Uterus (tissue), 4 donors: ENCODE measurements around the gene FXYD2. TPM values are rescaled to one million over a fixed set of nuclear protein-coding genes. Genes with fewer than 3 reads are reported as not detected.

Source experiments
- DNase-seq, 2 donors: peaks; one replicate each; pipeline ENCODE4 v3.0.0-alpha.2; 2019 to 2020
- H3K27ac ChIP-seq, 2 donors: fragments of 200-600 bp; sonication (generic); 1 replicate in 1 of 2; 2 replicates in 1 of 2; pipeline ENCODE4 v1.5.1; 2016 to 2018
- H3K27me3 ChIP-seq, 2 donors: fragments of 200-600 bp; sonication (generic); one replicate each; pipeline ENCODE4 v1.5.1; 2018 to 2019; ENCODE audit warnings: control low read depth in 1 of 2
- H3K36me3 ChIP-seq, 2 donors: fragments of 200-600 bp; sonication (generic); one replicate each; pipeline ENCODE4 v1.5.1; 2019; ENCODE audit warnings: control low read depth in 1 of 2
- H3K4me1 ChIP-seq, 2 donors: fragments of 200-600 bp; sonication (generic); one replicate each; pipeline ENCODE4 v1.5.1; 2018 to 2019; ENCODE audit warnings: control low read depth in 1 of 2
- H3K4me3 ChIP-seq, 2 donors: fragments of 200-600 bp; sonication (generic); 1 replicate in 1 of 2; 2 replicates in 1 of 2; pipeline ENCODE4 v1.5.1; 2018 to 2019; ENCODE audit warnings: mild to moderate bottlenecking in 1 of 2
- H3K9me3 ChIP-seq, 2 donors: fragments of 200-600 bp; sonication (generic); one replicate each; pipeline ENCODE4 v1.5.1; 2019; ENCODE audit warnings: control low read depth in 1 of 2
- CTCF ChIP-seq, 4 experiments: fragments of 200-600 bp in 2 of 4; fragments of 450-650 bp in 2 of 4; sonication (generic) in 2 of 4; IDR thresholded peaks; one replicate each; pipeline ENCODE4 v1.5.1; 2016 to 2019; ENCODE audit warnings: antibody characterized with exemption in 4 of 4, mild to moderate bottlenecking in 2 of 4, moderate library complexity in 1 of 4
- POLR2A ChIP-seq, 2 donors: fragments of 450-650 bp; IDR thresholded peaks; one replicate each; pipeline ENCODE4 v1.6.1; 2016; ENCODE audit warnings: antibody characterized with exemption in 2 of 2, mild to moderate bottlenecking in 1 of 2, moderate library complexity in 1 of 2
- intact Hi-C: fragments of 100-400 bp; cut with DNase I; formaldehyde crosslinking; loops from one replicate; pipeline ENCODE4 v1.15.1; 2023; ENCODE audit warnings: low total_unique reads
- total RNA-seq, 4 donors: library from RNA; depleted of rRNA in 3 of 4; stranded (reverse); fragments of >200 nt in 3 of 4; gene quantifications; one replicate each; pipeline versions ENCODE4 v1.1.0 to v1.2.4, GENCODE V29; 2014 to 2023
- donor health status: DM: yes; HTN: yes; CAD: no.

FXYD2 gene
- total RNA-seq, 4 donors from 2014 or later, result 2.1 to 36.4 (median 6.2) TPM

DNA sequence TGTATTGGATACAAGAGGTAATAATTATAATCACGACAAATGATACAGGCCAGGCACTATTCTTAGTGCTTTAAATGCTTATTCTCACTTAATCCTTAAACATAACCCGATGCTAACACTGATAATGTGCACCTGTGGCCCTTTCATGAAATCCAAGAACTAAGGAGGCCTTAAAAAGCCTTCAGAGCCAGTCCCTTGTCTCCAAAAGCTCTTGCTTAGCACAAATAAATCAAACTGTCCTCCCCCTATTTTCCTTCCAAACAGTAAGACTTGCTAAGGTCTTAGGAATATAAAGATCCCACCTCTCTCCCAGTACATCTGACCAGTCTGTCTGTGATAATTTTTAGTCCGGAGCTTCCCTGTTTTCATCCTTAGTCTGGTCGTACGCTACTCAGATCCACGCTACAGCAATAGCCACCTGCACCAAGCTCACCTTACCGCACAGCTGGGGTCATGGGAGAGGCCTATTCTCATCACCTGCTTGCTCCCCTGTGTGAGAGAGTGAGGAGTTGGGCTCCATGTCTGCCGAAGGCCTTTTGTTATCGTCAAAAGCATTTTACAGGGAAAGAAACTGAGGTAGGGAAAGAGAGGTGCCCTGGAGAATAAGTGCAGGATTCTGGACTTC, 35.1 kb upstream of the FXYD2 start:
- Histone ChIP-seq H3K4me1 (peaks cover 7 to 12% of the 10 kb centered on the region in 2 donors), H3K4me3 (no peak overlapping the region), H3K9me3 (no peaks in the 10 kb centered on the region), H3K27me3 (no peaks in the 10 kb centered on the region), H3K36me3 (no peaks in the 10 kb centered on the region), H3K27ac (peak overlapping the region; percentile 60 to 67)
- intact Hi-C loops, result no loop called here
- DNase-seq, result peak in 1 of 2 donors; percentile 12
- TF ChIP-seq POLR2A (IDR thresholded peaks at IDR 0.05) (no peak), CTCF (IDR thresholded peaks at IDR 0.05) (no peak)

- no peaks in the 10 kb centered on the region for H3K27me3 ChIP-seq
- intact Hi-C loops, result no loop called here
- peaks cover 7 to 12% of the 10 kb centered on the region in 2 donors for H3K4me1 ChIP-seq
- peak overlapping the region; percentile 60 to 67 for H3K27ac ChIP-seq
- no peak for TF ChIP-seq POLR2A (IDR thresholded peaks at IDR 0.05)
- TF ChIP-seq CTCF (IDR thresholded peaks at IDR 0.05), result no peak
- no peak overlapping the region for H3K4me3 ChIP-seq
- peak; percentile 13 to 15 for DNase-seq
- no peaks in the 10 kb centered on the region for H3K36me3 ChIP-seq
- H3K9me3 ChIP-seq, result no peaks in the 10 kb centered on the region
These were observed 34.5 kb upstream of the FXYD2 start for GRCh38 chr11:117859061-117859460.

DNA sequence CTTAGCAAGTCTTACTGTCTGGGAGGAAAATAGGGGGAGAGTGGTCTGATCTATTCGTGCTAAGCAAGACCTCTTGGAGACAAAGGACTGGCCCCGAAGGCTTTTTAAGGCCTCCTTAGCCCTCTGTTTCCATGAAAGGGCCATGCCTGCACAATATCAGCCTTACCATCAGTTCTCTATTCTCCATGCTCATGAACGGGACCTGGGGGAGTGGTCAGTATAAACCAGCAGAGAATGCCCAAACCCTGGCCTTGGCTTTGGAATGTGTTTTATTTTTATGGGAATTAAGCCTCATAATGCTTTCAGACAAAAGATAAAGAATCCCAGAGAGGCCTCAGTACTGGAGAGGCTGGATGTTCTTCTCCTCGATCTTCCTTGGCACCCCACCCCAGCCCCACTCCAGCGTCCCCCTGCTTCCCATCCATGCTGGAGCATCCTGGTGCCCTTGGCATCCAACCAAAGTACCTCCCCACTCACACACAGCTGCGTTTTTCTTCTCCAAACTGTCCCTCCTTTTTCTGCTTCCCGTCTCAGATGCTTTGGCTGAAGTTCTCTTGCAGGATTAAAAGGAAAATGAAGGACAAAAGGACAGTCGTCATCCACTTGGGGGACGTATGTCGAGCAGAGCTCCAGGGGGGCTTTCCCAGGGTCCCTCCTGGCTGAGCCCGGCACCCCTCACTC, 33.3 kb upstream of the FXYD2 start:
- no peaks in the 10 kb centered on the region for H3K36me3 ChIP-seq
- H3K4me1 ChIP-seq, result peaks cover 7 to 12% of the 10 kb centered on the region in 2 donors
- H3K9me3 ChIP-seq, result peaks cover 0 to 6% of the 10 kb centered on the region in 2 donors
- intact Hi-C loops, result no loop called here
- no peaks in the 10 kb centered on the region for H3K27me3 ChIP-seq
- peak overlapping the region; percentile 65 to 79 for H3K27ac ChIP-seq
- TF ChIP-seq CTCF (IDR thresholded peaks at IDR 0.05) (no peak), POLR2A (IDR thresholded peaks at IDR 0.05) (no peak)
- H3K4me3 ChIP-seq, result no peak overlapping the region
- DNase-seq, result peak; percentile 42 to 52

- intact Hi-C loops, result no loop called here
- no peaks in the 10 kb centered on the region for H3K27me3 ChIP-seq
- peak; percentile 12 to 13 for DNase-seq
- H3K4me1 ChIP-seq, result peaks cover 5 to 12% of the 10 kb centered on the region in 2 donors
- peak overlapping the region; percentile 65 to 79 for H3K27ac ChIP-seq
- H3K9me3 ChIP-seq, result peaks cover 0 to 6% of the 10 kb centered on the region in 2 donors
- no peak overlapping the region for H3K4me3 ChIP-seq
- H3K36me3 ChIP-seq, result no peaks in the 10 kb centered on the region
- TF ChIP-seq POLR2A (IDR thresholded peaks at IDR 0.05) (no peak), CTCF (IDR thresholded peaks at IDR 0.05) (no peak)
These were observed 31.5 kb upstream of the FXYD2 start for GRCh38 chr11:117855912-117856651.
